ENCODE data around the gene UNC80.

Gene UNC80

GRCh38 chr2:210034087-210034683, 262.6 kb downstream of the UNC80 start:
- DNase-seq: no peak

- DNase-seq: no peak
Observed at GRCh38 chr2:210035679-210036078, 264.0 kb downstream of the UNC80 start.

GRCh38 chr2:210038078-210038477, 266.4 kb downstream of the UNC80 start:
- DNase-seq: no peak

- DNase-seq: no peak
Observed at GRCh38 chr2:210046851-210047500, 275.3 kb downstream of the UNC80 start.
